Neural crest cell (in vitro differentiated cells): ENCODE results near the gene LUZP2. TPM values are rescaled to one million over a fixed set of nuclear protein-coding genes. Genes with fewer than 3 reads are reported as not detected.

Source experiments
- DNase-seq: peaks from one replicate; pipeline ENCODE4 v3.0.0; 2021; ENCODE audit warnings: low read depth, mixed read lengths, low spot score
- H3K27ac Mint-ChIP-seq: one replicate; pipeline ENCODE4 v1.8.0; 2021; ENCODE audit warnings: mild to moderate bottlenecking, mixed read lengths; ENCODE audit not compliant: unreplicated experiment
- H3K27me3 Mint-ChIP-seq: 2 replicates; pipeline ENCODE4 v1.8.0; 2021; ENCODE audit warnings: low read depth, mild to moderate bottlenecking, mixed read lengths
- H3K36me3 Mint-ChIP-seq: 2 replicates; pipeline ENCODE4 v1.8.0; 2021; ENCODE audit warnings: low read depth, mild to moderate bottlenecking, mixed read lengths
- H3K4me1 Mint-ChIP-seq: 2 replicates; pipeline ENCODE4 v1.8.0; 2021; ENCODE audit warnings: mixed read lengths
- H3K4me3 Mint-ChIP-seq: one replicate; pipeline ENCODE4 v1.8.0; 2021; ENCODE audit warnings: mild to moderate bottlenecking, mixed read lengths
- H3K9me3 Mint-ChIP-seq: 2 replicates; pipeline ENCODE4 v1.8.0; 2021; ENCODE audit warnings: mixed read lengths
- CTCF ChIP-seq: fragments of 200-600 bp; sonication (generic); conservative IDR thresholded peaks from 2 replicates; pipeline ENCODE4 v1.5.0; 2021; ENCODE audit warnings: antibody characterized with exemption, mild to moderate bottlenecking
- total RNA-seq: library from RNA; stranded (reverse); gene quantifications from 2 replicates; pipeline ENCODE4 v1.2.1, GENCODE V29; 2021

LUZP2 gene
- total RNA-seq, 1 donor from 2014 or later, result 0.28 TPM

GRCh38 chr11:24925091-24925490 lies 428.2 kb downstream of the LUZP2 start:
- no peak overlapping the region for H3K27ac Mint-ChIP-seq
- H3K9me3 Mint-ChIP-seq, result peaks cover 15% of the 10 kb centered on the region
- H3K27me3 Mint-ChIP-seq, result no peaks in the 10 kb centered on the region
- H3K4me3 Mint-ChIP-seq, result no peak overlapping the region
- no peak for DNase-seq
- TF ChIP-seq CTCF, result no peak
- peaks cover 4% of the 10 kb centered on the region for H3K36me3 Mint-ChIP-seq
- H3K4me1 Mint-ChIP-seq, result no peaks in the 10 kb centered on the region

- TF ChIP-seq CTCF, result no peak
- no peak for DNase-seq
- H3K9me3 Mint-ChIP-seq, result peaks cover 15% of the 10 kb centered on the region
- H3K27ac Mint-ChIP-seq, result no peak overlapping the region
- H3K4me3 Mint-ChIP-seq, result no peak overlapping the region
- H3K27me3 Mint-ChIP-seq, result no peaks in the 10 kb centered on the region
- no peaks in the 10 kb centered on the region for H3K4me1 Mint-ChIP-seq
- peaks cover 4% of the 10 kb centered on the region for H3K36me3 Mint-ChIP-seq
Observed at GRCh38 chr11:24932110-24933000, 435.5 kb downstream of the LUZP2 start.

- Mint-ChIP-seq H3K36me3 (peaks cover 1% of the 10 kb centered on the region), H3K9me3 (peaks cover 10% of the 10 kb centered on the region), H3K4me1 (no peaks in the 10 kb centered on the region), H3K4me3 (no peak overlapping the region), H3K27me3 (no peaks in the 10 kb centered on the region), H3K27ac (no peak overlapping the region)
- no peak for TF ChIP-seq CTCF
- no peak for DNase-seq
Observed at GRCh38 chr11:24934733-24935439, 438.0 kb downstream of the LUZP2 start.

GRCh38 chr11:24944891-24945290 lies 448.0 kb downstream of the LUZP2 start:
- no peaks in the 10 kb centered on the region for H3K36me3 Mint-ChIP-seq

GRCh38 chr11:24949406-24949805 lies 452.6 kb downstream of the LUZP2 start:
- no peaks in the 10 kb centered on the region for H3K36me3 Mint-ChIP-seq
- H3K4me1 Mint-ChIP-seq, result no peaks in the 10 kb centered on the region
- no peaks in the 10 kb centered on the region for H3K9me3 Mint-ChIP-seq
- DNase-seq, result no peak
- H3K27me3 Mint-ChIP-seq, result no peaks in the 10 kb centered on the region
- TF ChIP-seq CTCF, result no peak
- H3K27ac Mint-ChIP-seq, result no peak overlapping the region
- no peak overlapping the region for H3K4me3 Mint-ChIP-seq

More at GRCh38 chr11:24944891-24945290, 448.0 kb downstream of the LUZP2 start:
- TF ChIP-seq CTCF, result no peak
- H3K4me3 Mint-ChIP-seq, result no peak overlapping the region
- DNase-seq, result no peak
- H3K27ac Mint-ChIP-seq, result no peak overlapping the region
- no peaks in the 10 kb centered on the region for H3K27me3 Mint-ChIP-seq
- H3K4me1 Mint-ChIP-seq, result no peaks in the 10 kb centered on the region
- H3K9me3 Mint-ChIP-seq, result no peaks in the 10 kb centered on the region
